ENCODE measurements around the gene PPP1R9A.

DNA sequence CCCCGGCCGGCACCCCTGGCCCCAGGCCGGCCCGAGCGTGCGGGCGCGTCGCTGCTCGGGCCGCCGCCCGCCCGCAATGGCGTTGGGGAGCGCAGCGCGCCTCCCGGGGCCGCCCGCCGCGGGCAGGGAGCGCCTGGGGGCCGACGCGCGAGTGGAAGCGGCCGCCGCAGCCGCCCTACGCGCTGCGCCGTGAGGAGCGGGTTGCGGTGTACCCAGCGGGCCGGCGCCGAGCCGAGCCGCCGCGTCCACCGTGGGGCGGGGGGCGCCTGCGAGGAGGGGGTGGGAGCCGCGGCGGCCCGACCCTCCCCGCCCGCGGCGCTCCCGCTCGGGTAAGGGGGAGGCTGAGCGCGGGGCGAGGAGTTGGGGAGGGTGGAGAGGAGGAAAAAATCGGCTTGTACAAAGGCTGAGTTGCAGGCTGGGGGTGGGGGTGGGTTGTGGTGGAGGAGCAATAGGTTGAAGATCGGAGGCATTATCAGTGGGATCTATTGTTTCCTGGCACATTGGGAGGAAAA is 473 bp downstream of the PPP1R9A start:
- TF ChIP-seq, protein P1, sequence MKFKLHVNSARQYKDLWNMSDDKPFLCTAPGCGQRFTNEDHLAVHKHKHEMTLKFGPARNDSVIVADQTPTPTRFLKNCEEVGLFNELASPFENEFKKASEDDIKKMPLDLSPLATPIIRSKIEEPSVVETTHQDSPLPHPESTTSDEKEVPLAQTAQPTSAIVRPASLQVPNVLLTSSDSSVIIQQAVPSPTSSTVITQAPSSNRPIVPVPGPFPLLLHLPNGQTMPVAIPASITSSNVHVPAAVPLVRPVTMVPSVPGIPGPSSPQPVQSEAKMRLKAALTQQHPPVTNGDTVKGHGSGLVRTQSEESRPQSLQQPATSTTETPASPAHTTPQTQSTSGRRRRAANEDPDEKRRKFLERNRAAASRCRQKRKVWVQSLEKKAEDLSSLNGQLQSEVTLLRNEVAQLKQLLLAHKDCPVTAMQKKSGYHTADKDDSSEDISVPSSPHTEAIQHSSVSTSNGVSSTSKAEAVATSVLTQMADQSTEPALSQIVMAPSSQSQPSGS (tag by site-specific recombination; IDR thresholded peaks at IDR 0.05; ENCODE audit: low read depth) = no peak
- TF ChIP-seq, protein P2, sequence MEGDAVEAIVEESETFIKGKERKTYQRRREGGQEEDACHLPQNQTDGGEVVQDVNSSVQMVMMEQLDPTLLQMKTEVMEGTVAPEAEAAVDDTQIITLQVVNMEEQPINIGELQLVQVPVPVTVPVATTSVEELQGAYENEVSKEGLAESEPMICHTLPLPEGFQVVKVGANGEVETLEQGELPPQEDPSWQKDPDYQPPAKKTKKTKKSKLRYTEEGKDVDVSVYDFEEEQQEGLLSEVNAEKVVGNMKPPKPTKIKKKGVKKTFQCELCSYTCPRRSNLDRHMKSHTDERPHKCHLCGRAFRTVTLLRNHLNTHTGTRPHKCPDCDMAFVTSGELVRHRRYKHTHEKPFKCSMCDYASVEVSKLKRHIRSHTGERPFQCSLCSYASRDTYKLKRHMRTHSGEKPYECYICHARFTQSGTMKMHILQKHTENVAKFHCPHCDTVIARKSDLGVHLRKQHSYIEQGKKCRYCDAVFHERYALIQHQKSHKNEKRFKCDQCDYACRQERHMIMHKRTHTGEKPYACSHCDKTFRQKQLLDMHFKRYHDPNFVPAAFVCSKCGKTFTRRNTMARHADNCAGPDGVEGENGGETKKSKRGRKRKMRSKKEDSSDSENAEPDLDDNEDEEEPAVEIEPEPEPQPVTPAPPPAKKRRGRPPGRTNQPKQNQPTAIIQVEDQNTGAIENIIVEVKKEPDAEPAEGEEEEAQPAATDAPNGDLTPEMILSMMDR (tag by site-specific recombination; IDR thresholded peaks at IDR 0.05) = no peak
- TF ChIP-seq, protein P3, sequence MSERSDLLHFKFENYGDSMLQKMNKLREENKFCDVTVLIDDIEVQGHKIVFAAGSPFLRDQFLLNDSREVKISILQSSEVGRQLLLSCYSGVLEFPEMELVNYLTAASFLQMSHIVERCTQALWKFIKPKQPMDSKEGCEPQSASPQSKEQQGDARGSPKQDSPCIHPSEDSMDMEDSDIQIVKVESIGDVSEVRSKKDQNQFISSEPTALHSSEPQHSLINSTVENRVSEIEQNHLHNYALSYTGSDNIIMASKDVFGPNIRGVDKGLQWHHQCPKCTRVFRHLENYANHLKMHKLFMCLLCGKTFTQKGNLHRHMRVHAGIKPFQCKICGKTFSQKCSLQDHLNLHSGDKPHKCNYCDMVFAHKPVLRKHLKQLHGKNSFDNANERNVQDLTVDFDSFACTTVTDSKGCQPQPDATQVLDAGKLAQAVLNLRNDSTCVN (tag by site-specific recombination; optimal IDR thresholded peaks at IDR 0.05) = peak; percentile 41
- TF ChIP-seq ZNF670 (tag by site-specific recombination; IDR thresholded peaks at IDR 0.05; ENCODE audit: low read depth) (no peak), ZNF701 (tag by site-specific recombination; IDR thresholded peaks at IDR 0.05) (no peak), ZNF776 (tag by site-specific recombination; IDR thresholded peaks at IDR 0.05; ENCODE audit: borderline replicate concordance) (no peak), ZNF777 (tag by site-specific recombination; IDR thresholded peaks at IDR 0.05; ENCODE audit: borderline replicate concordance) (no peak), MZF1 (tag by site-specific recombination; IDR thresholded peaks at IDR 0.05; ENCODE audit: borderline replicate concordance) (no peak), SCRT2 (tag by site-specific recombination; IDR thresholded peaks at IDR 0.05) (no peak)
